Fibroblast of lung (primary cell): ENCODE data around the gene SDK1. TPM values are rescaled to one million over a fixed set of nuclear protein-coding genes. Genes with fewer than 3 reads are reported as not detected.

Experiments used
- DNase-seq, 2 donors: peaks; one replicate each; pipeline versions ENCODE4 v3.0.0 to v3.0.0-alpha.2; 2010; ENCODE audit warnings: low read depth in 2 of 2
- H2AFZ ChIP-seq: 2 replicates; pipeline ENCODE4 v1.5.1; 2012; ENCODE audit warnings: low read length, control low read depth, inconsistent platforms
- H3K27ac ChIP-seq: 2 replicates; pipeline ENCODE4 v1.5.1; 2011; ENCODE audit warnings: low read length, control low read depth; ENCODE audit not compliant: insufficient read depth
- H3K27me3 ChIP-seq: 2 replicates; pipeline ENCODE4 v1.5.1; 2011; ENCODE audit warnings: mild to moderate bottlenecking, low read length; ENCODE audit not compliant: control insufficient read depth, insufficient read depth
- H3K36me3 ChIP-seq: 2 replicates; pipeline ENCODE4 v1.5.1; 2011; ENCODE audit warnings: low read length; ENCODE audit not compliant: control insufficient read depth, insufficient read depth
- H3K4me1 ChIP-seq: 2 replicates; pipeline ENCODE4 v1.5.1; 2011; ENCODE audit warnings: low read length; ENCODE audit not compliant: control insufficient read depth, insufficient read depth; ENCODE audit errors: extremely low read depth
- H3K4me2 ChIP-seq: 2 replicates; pipeline ENCODE4 v1.5.1; 2011; ENCODE audit warnings: low read length, control low read depth; ENCODE audit not compliant: insufficient read depth; ENCODE audit errors: extremely low read depth
- H3K4me3 ChIP-seq, 4 experiments: fragments of 200-600 bp in 1 of 4; sonication (generic) in 1 of 4; replicated peaks in 1 of 4; 2 replicates each; pipeline ENCODE4 v1.5.1; 2011 to 2016; ENCODE audit warnings: low read length in 4 of 4, low read depth in 3 of 4, mild to moderate bottlenecking in 3 of 4, control low read depth in 2 of 4, inconsistent platforms in 1 of 4, mixed read lengths in 1 of 4; ENCODE audit not compliant: insufficient read depth in 1 of 4; ENCODE audit errors: control extremely low read depth in 1 of 4
- H3K79me2 ChIP-seq: 2 replicates; pipeline ENCODE4 v1.5.1; 2012; ENCODE audit warnings: mild to moderate bottlenecking, low read length, inconsistent platforms; ENCODE audit not compliant: control insufficient read depth, insufficient read depth
- H3K9ac ChIP-seq: 2 replicates; pipeline ENCODE4 v1.5.1; 2011; ENCODE audit warnings: mild to moderate bottlenecking, low read length, control low read depth; ENCODE audit not compliant: insufficient read depth
- H3K9me3 ChIP-seq: 2 replicates; pipeline ENCODE4 v1.5.1; 2012; ENCODE audit warnings: low read depth, low read length; ENCODE audit not compliant: control insufficient read depth, insufficient read depth
- H4K20me1 ChIP-seq: 2 replicates; pipeline ENCODE4 v1.5.1; 2011; ENCODE audit warnings: low read length; ENCODE audit not compliant: control insufficient read depth, insufficient read depth; ENCODE audit errors: extremely low read depth
- CTCF ChIP-seq, 2 donors: IDR thresholded peaks in 1 of 2; conservative IDR thresholded peaks in 1 of 2; 1 replicate in 1 of 2; 2 replicates in 1 of 2; pipeline ENCODE4 v1.5.1; 2011 to 2012; ENCODE audit warnings: low read length in 2 of 2, control low read depth in 1 of 2, inconsistent platforms in 1 of 2, low read depth in 1 of 2, mild to moderate bottlenecking in 1 of 2
- EZH2 ChIP-seq: IDR thresholded peaks from 2 replicates; pipeline ENCODE4 v1.5.1; 2012; ENCODE audit warnings: low read length, control low read depth, mild to moderate bottlenecking; ENCODE audit errors: missing control alignments
- polyA plus RNA-seq, 2 donors: library from polyadenylated mRNA; depleted of rRNA in 1 of 2; stranded (reverse) in 1 of 2; unstranded in 1 of 2; fragments of >200 nt; gene quantifications; 2 replicates each; pipeline ENCODE4 v1.2.1, GENCODE V29; 2011 to 2012; ENCODE audit warnings: missing spikeins in 1 of 2
- total RNA-seq: library from RNA; depleted of rRNA; stranded (reverse); fragments of >200 nt; gene quantifications from 2 replicates; pipeline ENCODE4 v1.2.1, GENCODE V29; 2014

SDK1 gene
- total and polyA plus RNA-seq, 2 donors (not counting 1 experiment from before 2014, with no cell fraction given) = 1.0 to 8.6 TPM

GRCh38 chr7:4162884-4163564 lies 862.0 kb downstream of the SDK1 start:
- no peak overlapping the region for H3K4me3 ChIP-seq
- H3K9me3 ChIP-seq = no peaks in the 10 kb centered on the region
- H3K4me1 ChIP-seq = no peaks in the 10 kb centered on the region
- no peaks in the 10 kb centered on the region for H3K79me2 ChIP-seq
- TF ChIP-seq CTCF (conservative IDR thresholded peaks at IDR 0.05 in 1 of 2, IDR thresholded peaks at IDR 0.05 in 1 of 2; ENCODE audit: low read depth in 1 of 2, low read length in 2 of 2) (no peak), EZH2 (no peak)
- H2AFZ ChIP-seq = no peak overlapping the region
- no peak overlapping the region for H3K27ac ChIP-seq
- H4K20me1 ChIP-seq = no peaks in the 10 kb centered on the region
- H3K36me3 ChIP-seq = no peaks in the 10 kb centered on the region
- no peak for DNase-seq
- no peaks in the 10 kb centered on the region for H3K27me3 ChIP-seq
- no peak overlapping the region for H3K4me2 ChIP-seq
- no peak overlapping the region for H3K9ac ChIP-seq

GRCh38 chr7:4163565-4164203 lies 862.6 kb downstream of the SDK1 start:
- Histone ChIP-seq H3K36me3 (no peaks in the 10 kb centered on the region), H4K20me1 (no peaks in the 10 kb centered on the region), H2AFZ (no peak overlapping the region), H3K27me3 (no peaks in the 10 kb centered on the region), H3K4me2 (no peak overlapping the region), H3K9me3 (no peaks in the 10 kb centered on the region), H3K79me2 (no peaks in the 10 kb centered on the region), H3K4me3 (no peak overlapping the region), H3K27ac (no peak overlapping the region), H3K9ac (no peak overlapping the region), H3K4me1 (no peaks in the 10 kb centered on the region)
- DNase-seq = no peak
- no peak for TF ChIP-seq EZH2

GRCh38 chr7:4164556-4164955 lies 863.5 kb downstream of the SDK1 start:
- Histone ChIP-seq H3K27me3 (no peaks in the 10 kb centered on the region), H4K20me1 (no peaks in the 10 kb centered on the region), H2AFZ (no peak overlapping the region), H3K36me3 (no peaks in the 10 kb centered on the region), H3K9me3 (no peaks in the 10 kb centered on the region), H3K4me2 (no peak overlapping the region), H3K4me1 (no peaks in the 10 kb centered on the region), H3K79me2 (no peaks in the 10 kb centered on the region), H3K9ac (no peak overlapping the region), H3K4me3 (no peak overlapping the region), H3K27ac (no peak overlapping the region)
- no peak for TF ChIP-seq CTCF (conservative IDR thresholded peaks at IDR 0.05 in 1 of 2, IDR thresholded peaks at IDR 0.05 in 1 of 2; ENCODE audit: low read depth in 1 of 2, low read length in 2 of 2)
- TF ChIP-seq EZH2 = no peak
- DNase-seq = no peak
